GM23338 (cell line): ENCODE measurements around the gene HIF3A. TPM values are rescaled to one million over a fixed set of nuclear protein-coding genes. Genes with fewer than 3 reads are reported as not detected.

Experiments
- ATAC-seq: fragments of 200-7000 bp; cut with Tn5 transposase; 3 replicates; pipeline ENCODE4 v1.9.1; 2020
- DNase-seq: peaks from one replicate; pipeline ENCODE4 v3.0.0-alpha.2; 2015; ENCODE audit warnings: low spot score
- H2AFZ ChIP-seq: fragments of 200-600 bp; sonication (generic); 2 replicates; pipeline ENCODE4 v1.8.0; 2016; ENCODE audit warnings: antibody characterized with exemption, mild to moderate bottlenecking, moderate library complexity
- H3F3A ChIP-seq: fragments of 200-600 bp; sonication (generic); replicated peaks from 2 replicates; pipeline ENCODE4 v1.8.0; 2017; ENCODE audit warnings: antibody characterized with exemption, mixed run types, low read depth
- H3K27ac ChIP-seq: fragments of 200-600 bp; sonication (generic); 2 replicates; pipeline ENCODE4 v1.6.1; 2016; ENCODE audit warnings: low read depth
- H3K27me3 ChIP-seq: fragments of 200-600 bp; sonication (generic); 2 replicates; pipeline ENCODE4 v1.8.0; 2016; ENCODE audit warnings: mild to moderate bottlenecking, mixed run types, moderate library complexity; ENCODE audit not compliant: insufficient read depth
- H3K36me3 ChIP-seq: fragments of 200-600 bp; sonication (generic); 2 replicates; pipeline ENCODE4 v1.8.0; 2016; ENCODE audit warnings: mild to moderate bottlenecking; ENCODE audit not compliant: insufficient read depth
- H3K4me1 ChIP-seq: fragments of 200-600 bp; sonication (generic); 2 replicates; pipeline ENCODE4 v1.8.0; 2016; ENCODE audit warnings: mild to moderate bottlenecking, moderate library complexity; ENCODE audit not compliant: insufficient read depth
- H3K4me2 ChIP-seq: fragments of 200-600 bp; sonication (generic); 2 replicates; pipeline ENCODE4 v1.7.1; 2017; ENCODE audit warnings: mixed run types
- H3K4me3 ChIP-seq: fragments of 200-600 bp; sonication (generic); 2 replicates; pipeline ENCODE4 v1.6.1; 2016; ENCODE audit warnings: mixed run types
- H3K79me2 ChIP-seq: fragments of 200-600 bp; sonication (generic); replicated peaks from 2 replicates; pipeline ENCODE4 v1.8.0; 2017; ENCODE audit warnings: mild to moderate bottlenecking; ENCODE audit not compliant: insufficient read depth
- H3K9me2 ChIP-seq: fragments of 200-600 bp; sonication (generic); 2 replicates; pipeline ENCODE4 v1.8.0; 2017; ENCODE audit not compliant: insufficient read depth
- H4K20me1 ChIP-seq: fragments of 200-600 bp; sonication (generic); replicated peaks from 2 replicates; pipeline ENCODE4 v1.8.0; 2017; ENCODE audit warnings: mild to moderate bottlenecking; ENCODE audit not compliant: insufficient read depth
- H3K27ac Mint-ChIP-seq: 2 replicates; pipeline ENCODE4 v1.8.0; 2020; ENCODE audit warnings: inconsistent platforms, mild to moderate bottlenecking, moderate library complexity, mixed read lengths
- H3K27me3 Mint-ChIP-seq: 3 replicates; pipeline ENCODE4 v1.8.0; 2022; ENCODE audit warnings: low read depth, mild to moderate bottlenecking, moderate library complexity, mixed read lengths, inconsistent platforms; ENCODE audit not compliant: insufficient read depth, poor library complexity
- H3K36me3 Mint-ChIP-seq: 3 replicates; pipeline ENCODE4 v1.8.0; 2021; ENCODE audit warnings: low read depth, mild to moderate bottlenecking, inconsistent platforms, moderate library complexity, mixed read lengths
- H3K4me1 Mint-ChIP-seq: 3 replicates; pipeline ENCODE4 v1.8.0; 2020; ENCODE audit warnings: mild to moderate bottlenecking, inconsistent platforms, mixed read lengths
- H3K4me3 Mint-ChIP-seq: 3 replicates; pipeline ENCODE4 v1.8.0; 2021; ENCODE audit warnings: moderate library complexity, mild to moderate bottlenecking, inconsistent platforms, mixed read lengths
- H3K9me3 Mint-ChIP-seq: 3 replicates; pipeline ENCODE4 v1.8.0; 2020; ENCODE audit warnings: moderate library complexity, mild to moderate bottlenecking, inconsistent platforms, mixed read lengths
- CTCF ChIP-seq, 2 experiments: fragments of 200-600 bp in 1 of 2; sonication (generic) in 1 of 2; conservative IDR thresholded peaks; 2 replicates each; pipeline versions ENCODE4 v1.5.1 to v1.6.1; 2016 to 2017; ENCODE audit warnings: antibody characterized with exemption in 2 of 2, low read depth in 2 of 2, mild to moderate bottlenecking in 2 of 2, moderate library complexity in 1 of 2
- ETS1 ChIP-seq: IDR thresholded peaks from 2 replicates; pipeline ENCODE4 v1.6.1; 2016; ENCODE audit warnings: antibody characterized with exemption
- EZH2 ChIP-seq: fragments of 200-600 bp; sonication (generic); IDR thresholded peaks from one replicate; pipeline ENCODE4 v1.8.0; 2017; ENCODE audit warnings: antibody characterized with exemption, mild to moderate bottlenecking, low read depth; ENCODE audit not compliant: unreplicated experiment
- JUNB ChIP-seq: IDR thresholded peaks from one replicate; pipeline ENCODE4 v1.6.1; 2016; ENCODE audit warnings: antibody characterized with exemption; ENCODE audit not compliant: unreplicated experiment
- NANOG ChIP-seq: IDR thresholded peaks from 2 replicates; pipeline ENCODE4 v1.6.1; 2016; ENCODE audit warnings: antibody characterized with exemption, borderline replicate concordance
- POLR2AphosphoS5 ChIP-seq: IDR thresholded peaks from 2 replicates; pipeline ENCODE4 v1.6.1; 2016; ENCODE audit warnings: antibody characterized with exemption, low read depth
- REST ChIP-seq: IDR thresholded peaks from one replicate; pipeline ENCODE4 v1.6.1; 2018; ENCODE audit warnings: antibody characterized with exemption; ENCODE audit not compliant: unreplicated experiment
- STAT1 ChIP-seq: IDR thresholded peaks from one replicate; pipeline ENCODE4 v1.6.1; 2016; ENCODE audit warnings: antibody characterized with exemption; ENCODE audit not compliant: unreplicated experiment
- ZNF114 ChIP-seq: fragments of 250-450 bp; sonication (Bioruptor Pico); IDR thresholded peaks from 2 replicates; pipeline ENCODE4 v1.5.0; 2020; ENCODE audit warnings: mild to moderate bottlenecking, moderate library complexity
- ZNF462 ChIP-seq: fragments of 250-450 bp; sonication (Bioruptor Pico); IDR thresholded peaks from 2 replicates; pipeline ENCODE4 v1.5.0; 2020; ENCODE audit warnings: mild to moderate bottlenecking, moderate library complexity
- polyA plus RNA-seq: library from polyadenylated mRNA; unstranded; fragments of >200 nt; fragmentation: Nextera tagmentation; extraction: Ambion mirVana; gene quantifications from 2 replicates; pipeline ENCODE4 v1.2.1, GENCODE V29; 2016
- total RNA-seq: library from RNA; depleted of rRNA; stranded (reverse); fragments of >200 nt; shearing (Covaris generic); gene quantifications from 2 replicates; pipeline ENCODE4 v1.2.3, GENCODE V29; 2014

Gene HIF3A
- total and polyA plus RNA-seq, 2 experiments from 2014 or later: 20.4 to 70.5 TPM

GRCh38 chr19:46378268-46378667, 81.4 kb downstream of the HIF3A start:
- TF ChIP-seq ZNF114 (CRISPR knock-in tag): no peak
- no peak for TF ChIP-seq REST
- no peak for TF ChIP-seq ETS1
- no peak for TF ChIP-seq ZNF462 (CRISPR knock-in tag)
- TF ChIP-seq STAT1: no peak
- no peak for TF ChIP-seq POLR2AphosphoS5
- TF ChIP-seq EZH2: no peak
- no peak for TF ChIP-seq NANOG
- TF ChIP-seq JUNB: no peak
- TF ChIP-seq CTCF (conservative IDR thresholded peaks at IDR 0.05; ENCODE audit: low read depth in 2 of 2): no peak
- Histone ChIP-seq H3K4me3 (no peak overlapping the region), H3K4me2 (no peak overlapping the region), H3K27ac (no peak overlapping the region), H2AFZ (no peak overlapping the region), H3K27me3 (no peaks in the 10 kb centered on the region), H4K20me1 (peaks cover 20% of the 10 kb centered on the region), H3F3A (no peaks in the 10 kb centered on the region; the same call in 1 of the 2 replicates), H3K79me2 (peaks cover 52% of the 10 kb centered on the region), H3K36me3 (peaks cover 10% of the 10 kb centered on the region; the same call in 1 of the 2 replicates), H3K4me1 (peaks cover 12% of the 10 kb centered on the region), H3K9me2 (no peaks in the 10 kb centered on the region)
- H3K27me3 Mint-ChIP-seq: peaks cover 8% of the 10 kb centered on the region
- no peaks in the 10 kb centered on the region for H3K9me3 Mint-ChIP-seq
- H3K4me1 Mint-ChIP-seq: peaks cover 21% of the 10 kb centered on the region
- no peak overlapping the region for H3K27ac Mint-ChIP-seq
- peaks cover 66% of the 10 kb centered on the region for H3K36me3 Mint-ChIP-seq
- H3K4me3 Mint-ChIP-seq: no peak overlapping the region
- DNase-seq: no peak
- no peak for ATAC-seq
